Activated gamma-delta T cell treated with Interleukin-2 at 50 U/mL for 16 hours (primary cell): Measurements from ENCODE around the gene CTRL.

Experiments used
- DNase-seq: peaks from one replicate; pipeline ENCODE4 v3.0.0-alpha.2; 2020

Gene CTRL

DNA sequence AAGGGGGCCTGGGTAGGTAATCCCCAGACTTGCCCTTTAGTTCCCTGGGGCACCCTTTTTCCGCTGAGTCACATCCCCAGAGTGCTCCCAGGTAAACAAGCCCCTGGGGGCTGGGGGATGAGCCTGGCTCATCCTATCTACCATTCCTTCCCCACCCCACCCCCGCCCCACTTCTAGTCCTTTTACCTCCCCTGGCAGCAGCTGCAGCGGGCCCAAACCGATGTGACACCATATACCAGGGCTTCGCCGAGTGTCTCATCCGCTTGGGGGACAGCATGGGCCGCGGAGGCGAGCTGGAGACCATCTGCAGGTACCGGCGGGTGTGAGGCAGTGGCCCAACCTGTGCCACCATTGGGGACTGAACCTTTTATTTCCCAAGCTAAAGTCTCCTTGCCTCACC, 46.1 kb downstream of the CTRL start:
- DNase-seq = no peak

DNA sequence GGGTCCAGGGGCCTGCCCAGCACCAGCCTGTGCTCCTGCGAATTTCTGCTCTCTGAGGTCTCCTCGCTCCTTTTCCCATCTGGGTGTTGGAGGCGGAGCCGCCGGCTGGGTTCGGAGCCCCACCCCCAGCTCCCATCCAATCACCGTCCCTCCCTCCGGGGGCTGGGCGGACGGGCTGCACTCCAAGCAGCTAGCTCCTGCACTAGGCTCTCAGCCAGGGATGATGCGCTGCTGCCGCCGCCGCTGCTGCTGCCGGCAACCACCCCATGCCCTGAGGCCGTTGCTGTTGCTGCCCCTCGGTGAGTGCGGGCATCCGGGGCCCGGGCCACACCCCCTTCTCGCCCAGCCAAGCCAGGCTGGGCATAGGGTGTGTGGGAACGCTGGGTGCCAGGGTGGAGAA, 47.0 kb downstream of the CTRL start, which contains the start of gene NRN1L:
Gene NRN1L (plus strand): TSS at position 202 of the 400 bp plus-strand sequence. CDS start 19 bp downstream, at position 221.
- no peak for DNase-seq

DNA sequence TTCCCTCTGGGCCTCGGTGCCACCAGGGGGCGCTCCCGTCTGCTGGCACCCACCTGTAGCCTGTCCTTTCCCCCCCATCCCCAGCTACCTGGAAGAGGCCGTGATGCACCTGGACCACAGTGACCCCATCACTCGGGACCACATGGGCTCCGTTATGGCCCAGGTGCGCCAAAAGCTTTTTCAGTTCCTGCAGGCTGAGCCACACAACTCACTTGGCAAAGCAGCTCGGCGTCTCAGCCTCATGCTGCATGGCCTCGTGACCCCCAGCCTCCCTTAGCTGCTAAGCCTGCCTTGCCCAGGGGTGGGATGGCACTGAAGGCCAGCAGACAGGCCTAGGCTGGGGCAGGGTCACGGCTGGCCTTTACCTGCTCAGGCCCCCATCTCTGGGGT, 47.8 kb downstream of the CTRL start:
- DNase-seq = peak; percentile 72

DNA sequence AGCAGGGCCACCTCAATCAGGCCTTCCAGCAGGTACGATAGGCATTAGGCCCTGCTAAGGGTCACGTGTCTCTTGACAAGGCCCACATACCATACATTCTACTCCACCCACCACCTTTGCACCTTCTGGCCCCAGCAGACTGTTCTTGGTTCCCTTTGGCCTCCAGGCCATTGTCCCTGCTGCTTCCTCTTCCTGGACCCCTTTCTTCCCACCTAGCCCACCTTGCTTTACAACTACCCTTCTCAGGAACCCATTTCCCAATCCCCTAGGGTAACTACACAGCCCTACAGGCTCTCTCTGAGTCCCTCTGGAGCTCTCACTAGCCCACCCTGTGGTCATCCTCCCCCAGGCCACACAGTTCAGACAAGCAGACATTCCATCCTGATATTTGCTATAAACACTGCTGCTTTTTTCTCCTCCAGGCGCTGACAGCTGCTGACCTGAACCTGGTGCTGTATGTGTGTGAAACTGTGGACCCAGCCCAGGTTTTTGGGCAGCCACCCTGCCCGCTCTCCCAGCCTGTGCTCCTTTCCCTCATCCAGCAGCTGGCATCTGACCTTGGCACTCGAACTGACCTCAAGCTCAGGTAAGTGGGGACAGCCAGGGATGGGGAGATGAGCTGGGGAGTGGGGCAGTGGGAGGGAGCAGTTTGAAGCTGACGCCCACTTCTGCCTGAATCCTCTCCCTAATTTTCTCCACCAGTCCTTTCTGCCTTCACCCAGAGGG, 48.4 kb downstream of the CTRL start:
- DNase-seq = no peak

DNA sequence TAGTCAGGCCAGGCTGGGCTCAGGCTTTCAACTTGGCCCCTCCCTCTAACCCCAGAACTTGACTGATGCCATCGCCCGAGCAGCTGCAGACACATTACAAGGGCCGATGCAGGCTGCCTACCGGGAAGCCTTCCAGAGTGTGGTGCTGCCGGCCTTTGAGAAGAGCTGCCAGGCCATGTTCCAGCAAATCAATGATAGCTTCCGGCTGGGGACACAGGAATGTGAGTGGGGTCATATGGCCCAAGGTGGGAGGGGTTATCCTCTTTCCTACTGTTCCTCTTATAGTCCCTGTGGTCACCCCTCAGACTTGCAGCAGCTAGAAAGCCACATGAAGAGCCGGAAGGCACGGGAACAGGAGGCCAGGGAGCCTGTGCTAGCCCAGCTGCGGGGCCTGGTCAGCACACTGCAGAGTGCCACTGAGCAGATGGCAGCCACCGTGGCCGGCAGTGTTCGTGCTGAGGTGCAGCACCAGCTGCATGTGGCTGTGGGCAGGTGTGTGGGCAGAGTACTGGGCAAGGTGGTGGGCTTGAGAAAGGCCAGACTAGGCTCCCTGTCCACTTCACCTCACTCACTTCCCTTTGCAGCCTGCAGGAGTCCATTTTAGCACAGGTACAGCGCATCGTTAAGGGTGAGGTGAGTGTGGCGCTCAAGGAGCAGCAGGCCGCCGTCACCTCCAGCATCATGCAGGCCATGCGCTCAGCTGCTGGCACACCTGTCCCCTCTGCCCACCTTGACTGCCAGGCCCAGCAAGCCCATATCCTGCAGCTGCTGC, 49.1 kb downstream of the CTRL start:
- DNase-seq = no peak

DNA sequence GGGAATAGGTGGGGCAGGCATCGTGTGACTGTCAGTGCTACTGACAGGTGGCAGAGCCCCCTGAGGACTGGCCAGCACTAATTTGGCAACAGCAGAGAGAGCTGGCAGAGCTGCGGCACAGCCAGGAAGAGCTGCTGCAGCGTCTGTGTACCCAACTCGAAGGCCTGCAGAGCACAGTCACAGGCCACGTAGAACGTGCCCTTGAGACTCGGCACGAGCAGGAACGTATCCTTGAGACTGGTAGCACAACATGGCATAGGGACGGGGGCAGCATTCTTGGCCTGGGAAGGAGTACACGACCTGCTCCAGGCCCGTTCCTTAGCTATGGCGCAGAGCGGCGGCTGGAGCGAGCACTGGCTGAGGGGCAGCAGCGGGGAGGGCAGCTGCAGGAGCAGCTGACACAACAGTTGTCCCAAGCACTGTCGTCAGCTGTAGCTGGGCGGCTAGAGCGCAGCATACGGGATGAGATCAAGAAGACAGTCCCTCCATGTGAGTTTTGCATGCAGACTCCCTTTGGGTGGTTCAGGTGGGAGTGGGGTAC, 50.0 kb downstream of the CTRL start:
- no peak for DNase-seq

DNA sequence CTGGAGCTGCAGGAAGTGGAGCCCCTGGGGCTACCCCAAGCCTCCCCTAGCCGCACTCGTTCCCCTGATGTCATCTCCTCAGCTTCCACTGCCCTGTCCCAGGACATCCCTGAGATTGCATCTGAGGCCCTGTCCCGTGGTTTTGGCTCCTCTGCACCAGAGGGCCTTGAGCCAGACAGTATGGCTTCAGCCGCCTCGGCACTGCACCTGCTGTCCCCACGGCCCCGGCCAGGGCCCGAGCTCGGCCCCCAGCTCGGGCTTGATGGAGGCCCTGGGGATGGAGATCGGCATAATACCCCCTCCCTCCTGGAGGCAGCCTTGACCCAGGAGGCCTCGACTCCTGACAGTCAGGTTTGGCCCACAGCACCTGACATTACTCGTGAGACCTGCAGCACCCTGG, 51.1 kb downstream of the CTRL start:
- DNase-seq = no peak

DNA sequence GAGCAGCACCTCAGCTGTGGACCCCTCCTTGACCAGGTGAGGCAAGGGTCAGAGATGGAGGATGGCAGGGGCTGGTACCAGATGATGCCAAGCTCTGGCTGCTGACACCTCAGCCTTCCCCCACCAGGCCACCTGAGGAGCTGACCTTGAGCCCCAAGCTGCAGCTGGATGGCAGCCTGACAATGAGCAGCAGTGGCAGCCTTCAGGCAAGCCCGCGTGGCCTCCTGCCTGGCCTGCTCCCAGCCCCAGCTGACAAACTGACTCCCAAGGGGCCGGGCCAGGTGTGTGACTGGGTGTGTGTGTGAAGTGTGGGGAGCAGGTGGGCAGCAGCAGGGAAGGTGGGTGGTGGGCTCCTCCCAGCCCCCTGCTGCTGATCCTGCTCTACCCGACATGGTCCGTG, 51.7 kb downstream of the CTRL start:
- no peak for DNase-seq
